ENCODE results near the gene POLR2I. TPM values are rescaled to one million over a fixed set of nuclear protein-coding genes. Genes with fewer than 3 reads are reported as not detected.

Gene POLR2I
- polyA plus RNA-seq (2012; ENCODE audit: low read depth, missing spikeins): 160 TPM

- FAIRE-seq: peak; percentile 99
- TF ChIP-seq POLR2AphosphoS5 (IDR thresholded peaks at IDR 0.05; ENCODE audit: low read depth, low read length) (peak; percentile 49), SPI1 (IDR thresholded peaks at IDR 0.05; ENCODE audit: low read depth, low read length) (no peak), TAF1 (IDR thresholded peaks at IDR 0.05; ENCODE audit: low read depth, low read length) (peak; percentile 68), POU2F2 (IDR thresholded peaks at IDR 0.05; ENCODE audit: low read depth, low read length) (0 out of 2 replicates have a peak, but pooled peaks have one; percentile 20), PAX5 (IDR thresholded peaks at IDR 0.05; ENCODE audit: insufficient read depth, low read length, severe bottlenecking) (no peak), POLR2A (IDR thresholded peaks at IDR 0.05; ENCODE audit: low read depth, low read length) (peak; percentile 75; the same call in 1 of the 2 replicates)
- peak; percentile 96 for DNase-seq (ENCODE audit: insufficient read length, low spot score)
These were observed at the start of gene POLR2I for GRCh38 chr19:36114721-36115452. POLR2I (minus strand) TSS chr19:36114875; CDS start chr19:36114856, 19 bp downstream.

GRCh38 chr19:36163813-36164212, 49.1 kb upstream of the POLR2I start:
- no peak for FAIRE-seq
- DNase-seq (ENCODE audit: insufficient read length, low spot score): no peak
- TF ChIP-seq TAF1 (IDR thresholded peaks at IDR 0.05; ENCODE audit: low read depth, low read length) (no peak), PAX5 (IDR thresholded peaks at IDR 0.05; ENCODE audit: insufficient read depth, low read length, severe bottlenecking) (no peak), POLR2A (IDR thresholded peaks at IDR 0.05; ENCODE audit: low read depth, low read length) (no peak), POU2F2 (IDR thresholded peaks at IDR 0.05; ENCODE audit: low read depth, low read length) (no peak), SPI1 (IDR thresholded peaks at IDR 0.05; ENCODE audit: low read depth, low read length) (no peak), POLR2AphosphoS5 (IDR thresholded peaks at IDR 0.05; ENCODE audit: low read depth, low read length) (no peak)

GRCh38 chr19:36160821-36161596, 46.3 kb upstream of the POLR2I start:
- FAIRE-seq: no peak
- no peak for TF ChIP-seq PAX5 (IDR thresholded peaks at IDR 0.05; ENCODE audit: insufficient read depth, low read length, severe bottlenecking)
- TF ChIP-seq POLR2A (IDR thresholded peaks at IDR 0.05; ENCODE audit: low read depth, low read length): no peak
- no peak for TF ChIP-seq TAF1 (IDR thresholded peaks at IDR 0.05; ENCODE audit: low read depth, low read length)
- no peak for TF ChIP-seq POLR2AphosphoS5 (IDR thresholded peaks at IDR 0.05; ENCODE audit: low read depth, low read length)
- TF ChIP-seq POU2F2 (IDR thresholded peaks at IDR 0.05; ENCODE audit: low read depth, low read length): no peak
- no peak for TF ChIP-seq SPI1 (IDR thresholded peaks at IDR 0.05; ENCODE audit: low read depth, low read length)
- DNase-seq (ENCODE audit: insufficient read length, low spot score): no peak

- DNase-seq (ENCODE audit: insufficient read length, low spot score): no peak
- TF ChIP-seq POU2F2 (IDR thresholded peaks at IDR 0.05; ENCODE audit: low read depth, low read length) (no peak), POLR2AphosphoS5 (IDR thresholded peaks at IDR 0.05; ENCODE audit: low read depth, low read length) (no peak), POLR2A (IDR thresholded peaks at IDR 0.05; ENCODE audit: low read depth, low read length) (no peak), TAF1 (IDR thresholded peaks at IDR 0.05; ENCODE audit: low read depth, low read length) (no peak), SPI1 (IDR thresholded peaks at IDR 0.05; ENCODE audit: low read depth, low read length) (no peak), PAX5 (IDR thresholded peaks at IDR 0.05; ENCODE audit: insufficient read depth, low read length, severe bottlenecking) (no peak)
- no peak for FAIRE-seq
These were observed 38.5 kb upstream of the POLR2I start for GRCh38 chr19:36153126-36153525.

GRCh38 chr19:36152352-36153091, 37.8 kb upstream of the POLR2I start, which contains the start of gene COX7A1:
COX7A1 (minus strand) TSS chr19:36152447; CDS start chr19:36152407, 40 bp downstream.
- no peak for TF ChIP-seq POLR2A (IDR thresholded peaks at IDR 0.05; ENCODE audit: low read depth, low read length)
- TF ChIP-seq SPI1 (IDR thresholded peaks at IDR 0.05; ENCODE audit: low read depth, low read length): no peak
- no peak for TF ChIP-seq TAF1 (IDR thresholded peaks at IDR 0.05; ENCODE audit: low read depth, low read length)
- TF ChIP-seq PAX5 (IDR thresholded peaks at IDR 0.05; ENCODE audit: insufficient read depth, low read length, severe bottlenecking): no peak
- TF ChIP-seq POU2F2 (IDR thresholded peaks at IDR 0.05; ENCODE audit: low read depth, low read length): no peak
- TF ChIP-seq POLR2AphosphoS5 (IDR thresholded peaks at IDR 0.05; ENCODE audit: low read depth, low read length): no peak
- no peak for DNase-seq (ENCODE audit: insufficient read length, low spot score)
- no peak for FAIRE-seq

- FAIRE-seq: no peak
- DNase-seq (ENCODE audit: insufficient read length, low spot score): no peak
These were observed 37.3 kb upstream of the POLR2I start for GRCh38 chr19:36152019-36152351.

GRCh38 chr19:36151144-36152018, 36.7 kb upstream of the POLR2I start:
- no peak for FAIRE-seq
- DNase-seq (ENCODE audit: insufficient read length, low spot score): no peak
- TF ChIP-seq POU2F2 (IDR thresholded peaks at IDR 0.05; ENCODE audit: low read depth, low read length): no peak
- TF ChIP-seq PAX5 (IDR thresholded peaks at IDR 0.05; ENCODE audit: insufficient read depth, low read length, severe bottlenecking): no peak
- no peak for TF ChIP-seq TAF1 (IDR thresholded peaks at IDR 0.05; ENCODE audit: low read depth, low read length)
- TF ChIP-seq POLR2A (IDR thresholded peaks at IDR 0.05; ENCODE audit: low read depth, low read length): no peak
- TF ChIP-seq SPI1 (IDR thresholded peaks at IDR 0.05; ENCODE audit: low read depth, low read length): no peak
- TF ChIP-seq POLR2AphosphoS5 (IDR thresholded peaks at IDR 0.05; ENCODE audit: low read depth, low read length): no peak

More at GRCh38 chr19:36152019-36152351, 37.3 kb upstream of the POLR2I start:
- no peak for TF ChIP-seq POLR2AphosphoS5 (IDR thresholded peaks at IDR 0.05; ENCODE audit: low read depth, low read length)
- TF ChIP-seq POLR2A (IDR thresholded peaks at IDR 0.05; ENCODE audit: low read depth, low read length): no peak
- TF ChIP-seq PAX5 (IDR thresholded peaks at IDR 0.05; ENCODE audit: insufficient read depth, low read length, severe bottlenecking): no peak
- no peak for TF ChIP-seq SPI1 (IDR thresholded peaks at IDR 0.05; ENCODE audit: low read depth, low read length)
- no peak for TF ChIP-seq POU2F2 (IDR thresholded peaks at IDR 0.05; ENCODE audit: low read depth, low read length)
- no peak for TF ChIP-seq TAF1 (IDR thresholded peaks at IDR 0.05; ENCODE audit: low read depth, low read length)

- no peak for TF ChIP-seq POU2F2 (IDR thresholded peaks at IDR 0.05; ENCODE audit: low read depth, low read length)
- no peak for TF ChIP-seq PAX5 (IDR thresholded peaks at IDR 0.05; ENCODE audit: insufficient read depth, low read length, severe bottlenecking)
- TF ChIP-seq POLR2AphosphoS5 (IDR thresholded peaks at IDR 0.05; ENCODE audit: low read depth, low read length): no peak
- no peak for TF ChIP-seq SPI1 (IDR thresholded peaks at IDR 0.05; ENCODE audit: low read depth, low read length)
- TF ChIP-seq TAF1 (IDR thresholded peaks at IDR 0.05; ENCODE audit: low read depth, low read length): no peak
- TF ChIP-seq POLR2A (IDR thresholded peaks at IDR 0.05; ENCODE audit: low read depth, low read length): no peak
- DNase-seq (ENCODE audit: insufficient read length, low spot score): no peak
- FAIRE-seq: no peak
These were observed 35.9 kb upstream of the POLR2I start for GRCh38 chr19:36150586-36150985.

Measured in GM12891 (cell line).